Myocyte (in vitro differentiated cells): ENCODE measurements around the gene HTR4. TPM values are rescaled to one million over a fixed set of nuclear protein-coding genes. Genes with fewer than 3 reads are reported as not detected.
"Not testable (repeated sequence)": the region's sequence is repeated elsewhere in the genome, so short reads cannot be mapped to it uniquely, and the experiment has no call there.

Source experiments
- DNase-seq: peaks from one replicate; pipeline ENCODE4 v3.0.0-alpha.2; 2012; ENCODE audit warnings: low read depth
- polyA plus RNA-seq: library from polyadenylated mRNA; unstranded; fragments of >200 nt; gene quantifications from one replicate; pipeline ENCODE4 v1.2.1, GENCODE V29; 2012; ENCODE audit warnings: missing spikeins
- total RNA-seq: library from RNA; depleted of rRNA; stranded (reverse); fragments of >200 nt; gene quantifications from 2 replicates; pipeline ENCODE4 v1.2.3, GENCODE V29; 2014

The HTR4 gene
- not detected in 2 replicates for total RNA-seq
- not detected for polyA plus RNA-seq

- DNase-seq: no peak
Observed at GRCh38 chr5:148653836-148654781, at the start of gene HTR4. Gene HTR4 (minus strand): TSS chr5:148654527. CDS start chr5:148637014, 17,513 bp downstream.

- no peak for DNase-seq
Observed at GRCh38 chr5:148702019-148702596, 47.8 kb upstream of the HTR4 start.

- DNase-seq: no peak
Observed at GRCh38 chr5:148699028-148699427, 44.7 kb upstream of the HTR4 start.

- no peak for DNase-seq
Observed at GRCh38 chr5:148697809-148698196, 43.5 kb upstream of the HTR4 start.

GRCh38 chr5:148697180-148697808 is 43.0 kb upstream of the HTR4 start:
- peak; percentile 41 for DNase-seq

- no peak for DNase-seq
Observed at GRCh38 chr5:148696187-148697036, 42.1 kb upstream of the HTR4 start.

- no peak for DNase-seq
Observed at GRCh38 chr5:148690945-148691344, 36.6 kb upstream of the HTR4 start.

GRCh38 chr5:148688787-148689186 is 34.5 kb upstream of the HTR4 start:
- no peak for DNase-seq

GRCh38 chr5:148687871-148688270 is 33.5 kb upstream of the HTR4 start:
- DNase-seq: no peak

- no peak for DNase-seq
Observed at GRCh38 chr5:148687427-148687826, 33.1 kb upstream of the HTR4 start.

- no peak for DNase-seq
Observed at GRCh38 chr5:148686660-148687059, 32.3 kb upstream of the HTR4 start.

- DNase-seq: no peak
Observed at GRCh38 chr5:148685520-148686134, 31.3 kb upstream of the HTR4 start.

GRCh38 chr5:148684528-148684927 is 30.2 kb upstream of the HTR4 start:
- DNase-seq: no peak

- no peak for DNase-seq
Observed at GRCh38 chr5:148683651-148684050, 29.3 kb upstream of the HTR4 start.

GRCh38 chr5:148682058-148683026 is 28.0 kb upstream of the HTR4 start:
- no peak for DNase-seq

GRCh38 chr5:148681157-148682057 is 27.1 kb upstream of the HTR4 start:
- no peak for DNase-seq

GRCh38 chr5:148673704-148674103 is 19.4 kb upstream of the HTR4 start:
- DNase-seq: not testable (repeated sequence)

- peak; percentile 21 for DNase-seq
Observed at GRCh38 chr5:148666353-148666752, 12.0 kb upstream of the HTR4 start.
